Esophagus muscularis mucosa (tissue), 4 donors: Measurements from ENCODE around the gene OR10H5. TPM values are rescaled to one million over a fixed set of nuclear protein-coding genes. Genes with fewer than 3 reads are reported as not detected.
"Not testable (repeated sequence)": the region's sequence is repeated elsewhere in the genome, so short reads cannot be mapped to it uniquely, and the experiment has no call there.

Experiments used
- DNase-seq: peaks from one replicate; pipeline ENCODE4 v3.0.0-alpha.2; 2017; ENCODE audit errors: extremely low spot score
- H3K27ac ChIP-seq, 4 donors: fragments of 200-600 bp; sonication (generic); replicated peaks in 1 of 4; 1 replicate in 3 of 4; 2 replicates in 1 of 4; pipeline ENCODE4 v1.5.1; 2016 to 2019; ENCODE audit warnings: mild to moderate bottlenecking in 1 of 4
- H3K27me3 ChIP-seq, 4 donors: fragments of 200-600 bp; sonication (generic); one replicate each; pipeline versions ENCODE4 v1.5.1 to v1.6.0; 2016 to 2019
- H3K36me3 ChIP-seq, 4 donors: fragments of 200-600 bp; sonication (generic); one replicate each; pipeline ENCODE4 v1.5.1; 2016 to 2019
- H3K4me1 ChIP-seq, 4 donors: fragments of 200-600 bp; sonication (generic); one replicate each; pipeline ENCODE4 v1.5.1; 2016 to 2019
- H3K4me3 ChIP-seq, 4 donors: fragments of 200-600 bp; sonication (generic); 1 replicate in 2 of 4; 2 replicates in 2 of 4; pipeline ENCODE4 v1.5.1; 2016 to 2019; ENCODE audit warnings: mild to moderate bottlenecking in 4 of 4, moderate library complexity in 1 of 4
- H3K9me3 ChIP-seq, 4 donors: fragments of 200-600 bp; sonication (generic); 1 replicate in 3 of 4; 2 replicates in 1 of 4; pipeline ENCODE4 v1.5.1; 2016 to 2019
- EP300 ChIP-seq: sonication (generic); formaldehyde crosslinking; IDR thresholded peaks from one replicate; pipeline ENCODE4 v1.6.1; 2017; ENCODE audit warnings: antibody characterized with exemption
- POLR2A ChIP-seq: fragments of 450-650 bp; IDR thresholded peaks from one replicate; pipeline ENCODE4 v1.6.1; 2017; ENCODE audit warnings: antibody characterized with exemption, moderate library complexity, mild to moderate bottlenecking, low read depth
- POLR2AphosphoS5 ChIP-seq, 2 donors: sonication (generic); formaldehyde crosslinking; IDR thresholded peaks; one replicate each; pipeline ENCODE4 v1.6.1; 2017; ENCODE audit warnings: antibody characterized with exemption in 2 of 2
- WGBS: methylation state at CpG from one replicate; pipeline ENCODE4 v1.1.5; 2018; 5-methylcytosine and 5-hydroxymethylcytosine counted together
- intact Hi-C: fragments of 100-400 bp; cut with DNase I; formaldehyde crosslinking; loops from one replicate; pipeline ENCODE4 v1.15.1; 2023
- total RNA-seq, 4 donors: library from RNA; depleted of rRNA; stranded (reverse); fragments of >200 nt; gene quantifications; one replicate each; pipeline versions ENCODE4 v1.1.0 to v1.2.1, GENCODE V29; 2016
- TF ChIP-seq, protein P1 (sequence below), 3 experiments: fragments of 200-600 bp in 2 of 3; fragments of 450-650 bp in 1 of 3; sonication (generic) in 2 of 3; IDR thresholded peaks; one replicate each; pipeline ENCODE4 v1.5.1; 2017 to 2019; ENCODE audit warnings: antibody characterized with exemption in 3 of 3, mild to moderate bottlenecking in 2 of 3, moderate library complexity in 1 of 3

OR10H5 gene
- total RNA-seq, 4 donors from 2014 or later, result 0.06 TPM; not detected in 3

DNA sequence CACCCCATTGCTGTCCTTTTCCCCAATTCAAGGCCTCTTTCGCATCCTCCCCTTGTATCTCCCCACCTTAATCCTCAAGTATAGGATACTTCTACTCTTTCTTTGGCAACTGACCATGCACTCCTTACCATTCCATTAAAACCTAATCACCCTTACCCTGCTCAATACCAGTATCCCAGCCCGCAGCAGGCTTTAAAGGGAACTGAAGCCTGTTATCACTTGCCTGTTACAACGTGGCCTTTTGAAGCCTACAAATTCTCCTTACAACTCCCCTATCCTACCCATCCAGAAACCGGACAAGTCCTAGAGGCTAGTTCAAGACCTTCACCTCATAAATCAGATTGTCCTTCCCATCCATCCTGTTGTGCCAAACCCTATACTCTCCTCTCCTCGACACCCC lies 44.2 kb downstream of the OR10H5 start:
- TF ChIP-seq, protein P1, sequence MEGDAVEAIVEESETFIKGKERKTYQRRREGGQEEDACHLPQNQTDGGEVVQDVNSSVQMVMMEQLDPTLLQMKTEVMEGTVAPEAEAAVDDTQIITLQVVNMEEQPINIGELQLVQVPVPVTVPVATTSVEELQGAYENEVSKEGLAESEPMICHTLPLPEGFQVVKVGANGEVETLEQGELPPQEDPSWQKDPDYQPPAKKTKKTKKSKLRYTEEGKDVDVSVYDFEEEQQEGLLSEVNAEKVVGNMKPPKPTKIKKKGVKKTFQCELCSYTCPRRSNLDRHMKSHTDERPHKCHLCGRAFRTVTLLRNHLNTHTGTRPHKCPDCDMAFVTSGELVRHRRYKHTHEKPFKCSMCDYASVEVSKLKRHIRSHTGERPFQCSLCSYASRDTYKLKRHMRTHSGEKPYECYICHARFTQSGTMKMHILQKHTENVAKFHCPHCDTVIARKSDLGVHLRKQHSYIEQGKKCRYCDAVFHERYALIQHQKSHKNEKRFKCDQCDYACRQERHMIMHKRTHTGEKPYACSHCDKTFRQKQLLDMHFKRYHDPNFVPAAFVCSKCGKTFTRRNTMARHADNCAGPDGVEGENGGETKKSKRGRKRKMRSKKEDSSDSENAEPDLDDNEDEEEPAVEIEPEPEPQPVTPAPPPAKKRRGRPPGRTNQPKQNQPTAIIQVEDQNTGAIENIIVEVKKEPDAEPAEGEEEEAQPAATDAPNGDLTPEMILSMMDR (IDR thresholded peaks at IDR 0.05), result no peak
- TF ChIP-seq POLR2A (no peak), POLR2AphosphoS5 (IDR thresholded peaks at IDR 0.05) (no peak), EP300 (no peak)
- Histone ChIP-seq H3K36me3 (no peaks in the 10 kb centered on the region), H3K4me1 (peaks cover 7 to 11% (median 8%) of the 10 kb centered on the region in 4 donors), H3K27me3 (peaks cover 0 to 40% (median 2%) of the 10 kb centered on the region in 4 donors), H3K9me3 (no peaks in the 10 kb centered on the region), H3K4me3 (no peak overlapping the region), H3K27ac (no peak overlapping the region)
- no peak for DNase-seq
- intact Hi-C loops, result no loop called here
- WGBS, result 83% methylated on average over 5 of the region's 5 CpGs

DNA sequence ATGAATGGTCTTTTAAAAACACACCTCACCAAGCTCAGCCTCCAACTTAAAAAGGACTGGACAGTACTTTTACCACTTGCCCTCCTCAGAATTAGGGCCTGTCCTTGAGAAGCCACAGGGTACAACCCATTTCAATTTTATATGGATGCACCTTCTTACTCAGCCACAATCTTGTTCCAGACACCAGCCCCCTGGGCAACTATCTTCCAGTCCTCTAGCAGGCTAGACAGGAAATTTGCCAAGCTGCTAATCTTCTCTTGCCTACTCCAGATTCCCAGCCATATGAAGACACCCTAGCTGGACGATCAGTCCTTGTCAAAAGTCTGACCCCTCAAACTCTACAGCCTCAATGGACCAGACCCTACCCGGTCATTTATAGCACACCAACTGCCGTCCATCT lies 46.8 kb downstream of the OR10H5 start:
- intact Hi-C loops, result not testable (repeated sequence)

DNA sequence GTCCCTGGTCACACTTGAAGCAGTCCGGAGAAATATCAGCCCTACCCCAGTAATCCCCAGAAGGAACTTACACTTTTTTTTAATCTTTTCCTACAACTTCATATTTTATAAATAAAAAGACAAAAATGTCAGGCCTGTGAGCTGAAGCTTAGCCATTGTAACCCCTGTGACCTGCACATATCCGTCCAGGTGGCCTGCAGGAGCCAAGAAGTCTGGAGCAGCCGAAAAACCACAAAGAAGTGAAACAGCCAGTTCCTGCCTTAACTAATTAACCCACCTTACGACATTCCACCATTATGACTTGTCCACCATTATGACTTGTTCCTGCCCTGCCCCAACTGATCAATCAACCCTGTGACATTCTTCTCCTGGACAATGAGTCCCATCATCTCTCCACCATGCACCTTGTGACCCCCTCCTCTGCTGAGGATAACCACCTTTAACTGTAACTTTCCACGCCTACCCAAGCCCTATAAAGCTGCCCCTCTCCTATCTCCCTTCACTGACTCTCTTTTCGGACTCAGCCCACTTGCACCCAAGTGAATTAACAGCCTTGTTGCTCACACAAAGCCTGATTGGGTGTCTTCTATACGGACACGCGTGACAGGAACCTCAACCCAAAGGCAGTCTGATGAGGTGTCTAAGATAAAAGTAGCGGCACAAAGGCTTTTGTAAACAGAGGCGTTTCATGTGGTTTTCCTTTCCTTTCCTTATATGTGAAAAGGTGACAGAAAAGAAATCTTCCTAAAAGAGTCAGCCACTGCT lies 48.3 kb downstream of the OR10H5 start:
- peaks cover 0 to 13% (median 0%) of the 10 kb centered on the region in 4 donors for H3K27me3 ChIP-seq
- peak overlapping the region; percentile 79 to 98 (median 86) for H3K4me3 ChIP-seq
- DNase-seq, intact Hi-C loops, H3K36me3 ChIP-seq, H3K9me3 ChIP-seq: not testable (repeated sequence)
- WGBS, result 40% methylated on average over 11 of the region's 11 CpGs
- peaks cover 7 to 16% (median 14%) of the 10 kb centered on the region in 4 donors for H3K4me1 ChIP-seq
- H3K27ac ChIP-seq, result peak overlapping the region; percentile 97 to 99 (median 98)

More for the DNA sequence above, 46.8 kb downstream of the OR10H5 start:
- H3K4me3 ChIP-seq, H3K27ac ChIP-seq, DNase-seq, H3K36me3 ChIP-seq, H3K9me3 ChIP-seq: not testable (repeated sequence)
- 96% methylated on average over 3 of the region's 3 CpGs for WGBS
- H3K4me1 ChIP-seq, result peaks cover 7 to 16% (median 14%) of the 10 kb centered on the region in 4 donors
- peaks cover 0 to 28% (median 0%) of the 10 kb centered on the region in 4 donors for H3K27me3 ChIP-seq

DNA sequence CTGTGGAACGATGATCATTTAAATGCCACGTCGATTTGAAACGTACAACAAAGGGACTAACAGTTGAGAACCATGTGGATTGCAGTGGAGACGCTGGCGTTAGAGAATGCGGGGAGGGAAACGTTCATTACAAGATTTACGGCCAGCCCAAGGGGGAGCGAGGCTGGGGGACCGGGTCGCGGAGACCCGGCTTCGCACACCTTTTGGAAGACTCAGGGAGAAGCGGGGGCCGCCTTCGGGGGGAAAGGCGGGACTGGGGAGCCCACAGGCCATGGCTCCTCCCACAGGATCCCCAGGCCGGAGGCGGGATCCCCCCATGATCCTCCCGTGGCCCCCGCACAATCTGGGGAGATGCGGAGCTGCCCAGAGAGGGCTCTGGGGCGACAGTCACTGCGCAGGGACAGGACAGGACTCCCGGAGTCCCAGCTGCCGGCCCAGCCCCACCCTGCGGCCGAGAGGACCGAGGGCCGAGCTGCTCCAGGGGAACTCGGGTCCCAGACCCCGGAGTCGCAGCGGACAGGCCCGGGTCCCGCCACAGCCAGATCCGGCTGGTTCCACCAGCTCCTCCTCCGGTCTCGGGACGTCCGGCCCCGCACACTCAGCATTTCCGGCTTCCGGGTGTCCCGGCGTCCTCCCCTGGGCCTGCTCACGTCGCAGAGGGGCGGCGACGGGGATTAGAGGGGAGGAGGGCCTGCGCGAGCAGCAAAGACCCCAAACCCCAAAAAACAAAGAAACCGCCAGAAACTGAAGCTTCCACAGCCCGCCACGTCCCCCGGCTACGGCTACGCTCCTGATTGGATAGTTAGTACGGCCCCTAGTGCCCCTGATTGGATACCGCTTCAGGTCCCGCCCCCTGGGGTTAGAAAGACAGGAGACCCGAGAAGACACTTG lies 49.1 kb downstream of the OR10H5 start:
- TF ChIP-seq, protein P1 (IDR thresholded peaks at IDR 0.05), result peak in 1 of 3 experiments; percentile 13
- TF ChIP-seq EP300 (no peak), POLR2A (peak; percentile 50), POLR2AphosphoS5 (IDR thresholded peaks at IDR 0.05) (peak; percentile 87 to 90)
- H3K27ac ChIP-seq, result peak overlapping the region; percentile 97 to 99 (median 98)
- H3K27me3 ChIP-seq, result peaks cover 0 to 9% (median 0%) of the 10 kb centered on the region in 4 donors
- no peaks in the 10 kb centered on the region for H3K9me3 ChIP-seq
- 2% methylated on average over 32 of the region's 65 CpGs for WGBS
- peak overlapping the region; percentile 79 to 98 (median 86) for H3K4me3 ChIP-seq
- H3K36me3 ChIP-seq, result no peaks in the 10 kb centered on the region
- intact Hi-C loops, result no loop called here
- peak; percentile 99 for DNase-seq
- peaks cover 7 to 16% (median 14%) of the 10 kb centered on the region in 4 donors for H3K4me1 ChIP-seq

DNA sequence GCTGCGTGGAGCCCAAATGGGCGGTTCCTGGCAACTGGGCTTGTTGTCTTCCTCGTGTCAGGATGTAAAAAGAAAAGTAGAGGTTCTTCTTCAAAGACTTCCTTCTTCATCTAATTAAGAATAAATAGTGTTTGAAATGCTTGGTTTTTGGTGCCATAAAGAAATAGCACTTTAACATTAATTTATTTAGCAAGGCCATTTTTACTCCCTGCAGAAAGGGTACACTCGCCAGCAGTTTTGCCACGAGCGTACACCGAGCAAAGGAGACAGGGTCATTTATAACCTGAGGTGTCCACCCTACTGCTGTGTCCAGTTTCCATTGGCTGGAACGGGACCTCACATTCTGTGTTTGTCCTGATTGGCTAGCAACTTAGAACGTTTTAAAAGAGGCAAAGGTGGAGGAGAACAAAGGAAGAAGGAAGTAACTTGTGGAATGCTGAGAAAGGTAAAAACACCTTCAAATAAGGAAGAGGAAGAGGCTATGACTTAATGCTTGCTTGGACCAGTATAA lies 49.8 kb downstream of the OR10H5 start:
- DNase-seq, result no peak
- Histone ChIP-seq H3K27ac (peak overlapping the region; percentile 97 to 99 (median 98)), H3K4me1 (peaks cover 7 to 16% (median 14%) of the 10 kb centered on the region in 4 donors), H3K9me3 (no peaks in the 10 kb centered on the region), H3K27me3 (peaks cover 0 to 11% (median 0%) of the 10 kb centered on the region in 4 donors), H3K4me3 (peak overlapping the region; percentile 79 to 98 (median 86)), H3K36me3 (no peaks in the 10 kb centered on the region)
- TF ChIP-seq EP300, result no peak
- TF ChIP-seq POLR2A, result no peak
- TF ChIP-seq, protein P1 (IDR thresholded peaks at IDR 0.05), result no peak
- TF ChIP-seq POLR2AphosphoS5 (IDR thresholded peaks at IDR 0.05), result no peak
- 1% methylated on average over 9 of the region's 9 CpGs for WGBS
- intact Hi-C loops, result no loop called here
